ENCODE data around the gene MAP3K1. TPM values are rescaled to one million over a fixed set of nuclear protein-coding genes. Genes with fewer than 3 reads are reported as not detected.

Gene MAP3K1
- polyA plus RNA-seq, 1 experiment = 7.7 TPM

DNA sequence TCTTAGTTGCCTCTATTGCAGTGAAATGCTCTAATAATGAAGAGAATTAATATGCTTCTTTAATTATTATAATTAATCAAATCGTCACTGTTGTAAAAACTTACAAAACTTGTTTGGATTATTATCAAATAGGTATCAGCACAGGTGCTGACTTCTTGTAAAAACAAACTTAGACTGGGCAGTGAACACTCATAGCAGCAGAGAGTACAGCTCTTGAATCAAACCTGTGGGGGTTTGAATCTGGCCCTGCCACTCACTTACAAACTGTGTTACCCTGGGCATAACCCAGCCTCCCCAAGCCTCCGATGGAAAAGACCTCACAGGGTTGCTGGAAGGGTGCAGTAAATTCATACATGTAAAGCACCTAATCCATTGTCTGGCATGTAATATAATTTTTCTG lies 35.1 kb downstream of the MAP3K1 start:
- POLR2A ChIA-PET = no interaction called here

DNA sequence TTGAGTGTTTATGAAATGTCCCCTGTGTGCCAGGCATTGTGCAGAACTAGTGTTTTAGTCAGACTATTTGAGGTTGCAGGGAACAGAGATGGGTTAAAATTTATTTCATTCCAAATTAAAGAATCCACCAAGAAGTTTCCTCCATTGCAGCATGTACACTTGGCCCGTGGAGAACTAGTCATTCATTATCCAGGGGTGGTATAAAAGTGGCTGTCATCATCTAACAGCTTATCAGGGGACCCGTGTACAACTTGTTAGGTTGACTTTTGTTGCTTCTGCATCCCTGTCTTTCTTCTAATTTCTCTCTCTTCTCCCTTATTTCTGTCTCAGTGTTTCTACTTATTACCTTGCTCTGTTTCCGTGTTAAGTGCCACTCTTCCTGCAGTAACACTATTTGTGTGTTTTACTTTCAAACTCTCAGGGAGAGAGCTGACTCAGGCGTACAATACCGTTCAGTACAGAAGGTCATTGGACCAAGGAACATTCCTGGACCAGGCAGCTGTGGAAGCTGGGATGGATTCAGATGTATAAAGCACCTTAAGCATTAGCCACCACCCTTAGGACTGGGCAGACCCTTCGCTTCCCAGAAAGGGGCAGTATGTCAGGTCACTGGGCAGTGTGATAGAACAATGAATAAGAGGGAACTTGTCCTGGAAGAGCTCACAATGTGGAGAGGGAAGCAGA lies 36.1 kb downstream of the MAP3K1 start:
- no peak overlapping the region for H3K27ac ChIP-seq (ENCODE audit: low read depth, low read length)
- TF ChIP-seq, protein P1, sequence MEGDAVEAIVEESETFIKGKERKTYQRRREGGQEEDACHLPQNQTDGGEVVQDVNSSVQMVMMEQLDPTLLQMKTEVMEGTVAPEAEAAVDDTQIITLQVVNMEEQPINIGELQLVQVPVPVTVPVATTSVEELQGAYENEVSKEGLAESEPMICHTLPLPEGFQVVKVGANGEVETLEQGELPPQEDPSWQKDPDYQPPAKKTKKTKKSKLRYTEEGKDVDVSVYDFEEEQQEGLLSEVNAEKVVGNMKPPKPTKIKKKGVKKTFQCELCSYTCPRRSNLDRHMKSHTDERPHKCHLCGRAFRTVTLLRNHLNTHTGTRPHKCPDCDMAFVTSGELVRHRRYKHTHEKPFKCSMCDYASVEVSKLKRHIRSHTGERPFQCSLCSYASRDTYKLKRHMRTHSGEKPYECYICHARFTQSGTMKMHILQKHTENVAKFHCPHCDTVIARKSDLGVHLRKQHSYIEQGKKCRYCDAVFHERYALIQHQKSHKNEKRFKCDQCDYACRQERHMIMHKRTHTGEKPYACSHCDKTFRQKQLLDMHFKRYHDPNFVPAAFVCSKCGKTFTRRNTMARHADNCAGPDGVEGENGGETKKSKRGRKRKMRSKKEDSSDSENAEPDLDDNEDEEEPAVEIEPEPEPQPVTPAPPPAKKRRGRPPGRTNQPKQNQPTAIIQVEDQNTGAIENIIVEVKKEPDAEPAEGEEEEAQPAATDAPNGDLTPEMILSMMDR (IDR thresholded peaks at IDR 0.05; ENCODE audit: low read depth, low read length) = no peak
- H3K27me3 ChIP-seq (ENCODE audit: control insufficient read depth, insufficient read depth, low read length) = no peaks in the 10 kb centered on the region
- H3K4me3 ChIP-seq (ENCODE audit: low read depth, low read length) = no peak overlapping the region
- ChIA-PET POLR2A (interaction anchor here (0.9 to 1.1 kb wide), 2 partner anchors 9 to 13 kb away, joined by 3 read pairs; no protein-coding TSS in a partner anchor), CTCF (interaction anchor here (0.6 kb wide), 1 partner anchor 13 kb away, joined by 3 read pairs; no protein-coding TSS in a partner anchor)
- no peaks in the 10 kb centered on the region for H3K9me3 ChIP-seq (ENCODE audit: control insufficient read depth, insufficient read depth, low read length)
- no peak for DNase-seq (ENCODE audit: low read depth, low spot score)

More for the DNA sequence above, 35.1 kb downstream of the MAP3K1 start:
- no peaks in the 10 kb centered on the region for H3K9me3 ChIP-seq (ENCODE audit: control insufficient read depth, insufficient read depth, low read length)
- no peak overlapping the region for H3K27ac ChIP-seq (ENCODE audit: low read depth, low read length)
- no peak overlapping the region for H3K4me3 ChIP-seq (ENCODE audit: low read depth, low read length)
- H3K27me3 ChIP-seq (ENCODE audit: control insufficient read depth, insufficient read depth, low read length) = no peaks in the 10 kb centered on the region
- DNase-seq (ENCODE audit: low read depth, low spot score) = no peak
- TF ChIP-seq, protein P1 (IDR thresholded peaks at IDR 0.05; ENCODE audit: low read depth, low read length) = no peak
- CTCF ChIA-PET = no interaction called here

DNA sequence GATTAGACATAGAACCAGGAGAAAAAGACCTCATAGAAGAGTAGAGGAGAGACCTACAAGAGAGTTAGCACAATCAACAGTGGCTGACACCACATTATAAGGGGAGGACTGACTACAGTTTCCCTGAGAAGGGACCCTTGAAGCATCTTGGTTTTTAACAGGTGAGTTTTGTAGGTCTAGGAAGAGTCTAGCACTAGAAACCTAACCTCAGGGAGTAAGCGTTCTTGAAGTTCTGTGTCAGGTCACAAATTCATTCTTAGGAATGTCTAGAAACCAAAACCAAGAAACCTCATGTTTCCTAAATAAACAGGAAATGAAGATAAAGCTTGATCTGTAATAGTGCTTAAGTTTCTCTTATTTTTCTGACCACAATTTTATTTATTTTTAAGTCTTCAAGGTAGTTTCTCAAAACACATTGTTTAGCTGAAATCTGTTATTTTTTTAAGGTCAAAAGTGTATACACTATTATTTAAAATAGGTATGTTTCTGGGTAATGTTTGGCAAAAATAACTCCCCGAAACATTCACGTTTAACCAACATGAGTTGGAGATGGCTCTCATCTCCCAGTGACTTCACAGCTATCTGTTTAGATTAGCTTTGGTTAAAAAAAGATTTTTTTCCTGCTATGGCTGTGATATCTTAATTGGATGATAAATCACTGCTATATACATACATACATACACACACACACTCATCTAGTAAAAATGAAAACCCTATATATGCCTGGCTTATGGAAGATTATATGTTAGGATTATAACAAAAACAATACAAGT lies 37.1 kb downstream of the MAP3K1 start:
- Histone ChIP-seq H3K27ac (ENCODE audit: low read depth, low read length) (no peak overlapping the region), H3K9me3 (ENCODE audit: control insufficient read depth, insufficient read depth, low read length) (no peaks in the 10 kb centered on the region), H3K4me3 (ENCODE audit: low read depth, low read length) (no peak overlapping the region), H3K27me3 (ENCODE audit: control insufficient read depth, insufficient read depth, low read length) (no peaks in the 10 kb centered on the region)
- ChIA-PET CTCF (interaction anchor here (1.1 kb wide), 2 partner anchors 11 to 581 kb away, joined by 3 to 5 read pairs; no protein-coding TSS in a partner anchor), POLR2A (interaction anchor here (0.8 to 1.1 kb wide), 3 partner anchors 10 to 57 kb away, joined by 3 read pairs; partner anchors contain the start of gene SETD9)
- no peak for DNase-seq (ENCODE audit: low read depth, low spot score)
- TF ChIP-seq, protein P1 (IDR thresholded peaks at IDR 0.05; ENCODE audit: low read depth, low read length) = no peak

DNA sequence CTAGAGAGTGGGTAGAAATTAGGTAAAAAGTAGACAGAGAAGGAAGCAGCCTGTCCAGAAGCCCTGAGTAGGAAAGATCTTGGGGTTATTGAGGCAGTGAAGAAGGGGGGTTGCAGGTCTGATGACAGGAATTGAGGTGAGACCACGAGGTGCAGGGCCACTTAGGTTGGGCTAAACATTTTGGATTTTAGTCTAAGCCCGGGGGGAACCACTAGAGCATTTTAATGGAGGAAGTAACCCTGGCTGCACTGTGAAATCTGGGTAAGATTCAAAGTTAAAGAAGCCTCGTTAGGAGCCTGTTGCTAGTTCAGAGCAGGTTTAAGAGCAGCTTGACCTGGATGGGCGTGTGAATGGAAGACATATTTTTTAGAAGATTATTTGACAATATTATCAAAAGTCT lies 38.3 kb downstream of the MAP3K1 start:
- TF ChIP-seq, protein P1 (IDR thresholded peaks at IDR 0.05; ENCODE audit: low read depth, low read length) = no peak
- Histone ChIP-seq H3K27me3 (ENCODE audit: control insufficient read depth, insufficient read depth, low read length) (no peaks in the 10 kb centered on the region), H3K27ac (ENCODE audit: low read depth, low read length) (no peak overlapping the region), H3K9me3 (ENCODE audit: control insufficient read depth, insufficient read depth, low read length) (no peaks in the 10 kb centered on the region), H3K4me3 (ENCODE audit: low read depth, low read length) (no peak overlapping the region)
- ChIA-PET CTCF (interaction anchor here (1.0 kb wide), 1 partner anchor 583 kb away, joined by 3 read pairs; no protein-coding TSS in a partner anchor), POLR2A (no interaction called here)
- DNase-seq (ENCODE audit: low read depth, low spot score) = no peak
